ENCODE data around the gene GRK6.

GRK6 gene

GRCh38 chr5:177431317-177432142 lies 5.1 kb downstream of the GRK6 start:
- Histone ChIP-seq H3K27me3 (replicated peaks; ENCODE audit: control insufficient read depth, insufficient read depth, low read length, poor library complexity, severe bottlenecking) (no peaks in the 10 kb centered on the region), H3K4me1 (ENCODE audit: control insufficient read depth, insufficient read depth, low read length, poor library complexity, severe bottlenecking) (peaks cover 96% of the 10 kb centered on the region), H3K9me3 (ENCODE audit: control insufficient read depth, low read length) (no peaks in the 10 kb centered on the region), H3K27ac (ENCODE audit: insufficient read depth, low read length, poor library complexity, severe bottlenecking) (peak overlapping the region; percentile 78), H3K4me3 (ENCODE audit: insufficient read depth, low read depth, low read length, poor library complexity, severe bottlenecking) (peak overlapping the region; percentile 37), H3K36me3 (ENCODE audit: control insufficient read depth, insufficient read depth, low read length) (peaks cover 47% of the 10 kb centered on the region)
- DNase-seq = peak; percentile 68 to 74 (median 72)

- no peaks in the 10 kb centered on the region for H3K9me3 ChIP-seq (ENCODE audit: control insufficient read depth, low read length)
- H3K27ac ChIP-seq (ENCODE audit: insufficient read depth, low read length, poor library complexity, severe bottlenecking) = peak overlapping the region; percentile 78
- peaks cover 55% of the 10 kb centered on the region for H3K36me3 ChIP-seq (ENCODE audit: control insufficient read depth, insufficient read depth, low read length)
- H3K4me1 ChIP-seq (ENCODE audit: control insufficient read depth, insufficient read depth, low read length, poor library complexity, severe bottlenecking) = peaks cover 97% of the 10 kb centered on the region
- no peaks in the 10 kb centered on the region for H3K27me3 ChIP-seq (replicated peaks; ENCODE audit: control insufficient read depth, insufficient read depth, low read length, poor library complexity, severe bottlenecking)
- DNase-seq = no peak
- peak overlapping the region; percentile 37 for H3K4me3 ChIP-seq (ENCODE audit: insufficient read depth, low read depth, low read length, poor library complexity, severe bottlenecking)
Observed at GRCh38 chr5:177432143-177432838, 5.8 kb downstream of the GRK6 start.

- Histone ChIP-seq H3K9me3 (ENCODE audit: control insufficient read depth, low read length) (no peaks in the 10 kb centered on the region), H3K27ac (ENCODE audit: insufficient read depth, low read length, poor library complexity, severe bottlenecking) (peak overlapping the region; percentile 78), H3K4me1 (ENCODE audit: control insufficient read depth, insufficient read depth, low read length, poor library complexity, severe bottlenecking) (peaks cover 92% of the 10 kb centered on the region), H3K4me3 (ENCODE audit: insufficient read depth, low read depth, low read length, poor library complexity, severe bottlenecking) (peak overlapping the region; percentile 37), H3K27me3 (replicated peaks; ENCODE audit: control insufficient read depth, insufficient read depth, low read length, poor library complexity, severe bottlenecking) (no peaks in the 10 kb centered on the region), H3K36me3 (ENCODE audit: control insufficient read depth, insufficient read depth, low read length) (peaks cover 61% of the 10 kb centered on the region)
- no peak for DNase-seq
Observed at GRCh38 chr5:177432839-177433657, 6.6 kb downstream of the GRK6 start.

GRCh38 chr5:177433658-177434217 lies 7.3 kb downstream of the GRK6 start:
- H3K4me3 ChIP-seq (ENCODE audit: insufficient read depth, low read depth, low read length, poor library complexity, severe bottlenecking) = peak overlapping the region; percentile 3
- DNase-seq = no peak
- H3K36me3 ChIP-seq (ENCODE audit: control insufficient read depth, insufficient read depth, low read length) = peaks cover 68% of the 10 kb centered on the region
- peak overlapping the region; percentile 78 for H3K27ac ChIP-seq (ENCODE audit: insufficient read depth, low read length, poor library complexity, severe bottlenecking)
- no peaks in the 10 kb centered on the region for H3K27me3 ChIP-seq (replicated peaks; ENCODE audit: control insufficient read depth, insufficient read depth, low read length, poor library complexity, severe bottlenecking)
- peaks cover 92% of the 10 kb centered on the region for H3K4me1 ChIP-seq (ENCODE audit: control insufficient read depth, insufficient read depth, low read length, poor library complexity, severe bottlenecking)
- no peaks in the 10 kb centered on the region for H3K9me3 ChIP-seq (ENCODE audit: control insufficient read depth, low read length)

GRCh38 chr5:177434437-177434836 lies 8.0 kb downstream of the GRK6 start:
- Histone ChIP-seq H3K36me3 (ENCODE audit: control insufficient read depth, insufficient read depth, low read length) (peaks cover 70% of the 10 kb centered on the region), H3K9me3 (ENCODE audit: control insufficient read depth, low read length) (no peaks in the 10 kb centered on the region), H3K4me1 (ENCODE audit: control insufficient read depth, insufficient read depth, low read length, poor library complexity, severe bottlenecking) (peaks cover 90% of the 10 kb centered on the region), H3K4me3 (ENCODE audit: insufficient read depth, low read depth, low read length, poor library complexity, severe bottlenecking) (peak overlapping the region; percentile 3), H3K27me3 (replicated peaks; ENCODE audit: control insufficient read depth, insufficient read depth, low read length, poor library complexity, severe bottlenecking) (no peaks in the 10 kb centered on the region), H3K27ac (ENCODE audit: insufficient read depth, low read length, poor library complexity, severe bottlenecking) (peak overlapping the region; percentile 78)
- peak in 1 of 3 donors; percentile 49 for DNase-seq

GRCh38 chr5:177434942-177435738 lies 8.7 kb downstream of the GRK6 start:
- peaks cover 72% of the 10 kb centered on the region for H3K36me3 ChIP-seq (ENCODE audit: control insufficient read depth, insufficient read depth, low read length)
- no peak for DNase-seq
- H3K27me3 ChIP-seq (replicated peaks; ENCODE audit: control insufficient read depth, insufficient read depth, low read length, poor library complexity, severe bottlenecking) = no peaks in the 10 kb centered on the region
- peak overlapping the region; percentile 78 for H3K27ac ChIP-seq (ENCODE audit: insufficient read depth, low read length, poor library complexity, severe bottlenecking)
- H3K9me3 ChIP-seq (ENCODE audit: control insufficient read depth, low read length) = no peaks in the 10 kb centered on the region
- peaks cover 90% of the 10 kb centered on the region for H3K4me1 ChIP-seq (ENCODE audit: control insufficient read depth, insufficient read depth, low read length, poor library complexity, severe bottlenecking)
- no peak overlapping the region for H3K4me3 ChIP-seq (ENCODE audit: insufficient read depth, low read depth, low read length, poor library complexity, severe bottlenecking)

- DNase-seq = no peak
- peaks cover 89% of the 10 kb centered on the region for H3K4me1 ChIP-seq (ENCODE audit: control insufficient read depth, insufficient read depth, low read length, poor library complexity, severe bottlenecking)
- H3K4me3 ChIP-seq (ENCODE audit: insufficient read depth, low read depth, low read length, poor library complexity, severe bottlenecking) = no peak overlapping the region
- peaks cover 78% of the 10 kb centered on the region for H3K36me3 ChIP-seq (ENCODE audit: control insufficient read depth, insufficient read depth, low read length)
- H3K9me3 ChIP-seq (ENCODE audit: control insufficient read depth, low read length) = no peaks in the 10 kb centered on the region
- peak overlapping the region; percentile 46 for H3K27ac ChIP-seq (ENCODE audit: insufficient read depth, low read length, poor library complexity, severe bottlenecking)
- H3K27me3 ChIP-seq (replicated peaks; ENCODE audit: control insufficient read depth, insufficient read depth, low read length, poor library complexity, severe bottlenecking) = no peaks in the 10 kb centered on the region
Observed at GRCh38 chr5:177435847-177436536, 9.5 kb downstream of the GRK6 start.

GRCh38 chr5:177437623-177438022 lies 11.1 kb downstream of the GRK6 start:
- peaks cover 80% of the 10 kb centered on the region for H3K4me1 ChIP-seq (ENCODE audit: control insufficient read depth, insufficient read depth, low read length, poor library complexity, severe bottlenecking)
- peaks cover 88% of the 10 kb centered on the region for H3K36me3 ChIP-seq (ENCODE audit: control insufficient read depth, insufficient read depth, low read length)
- H3K9me3 ChIP-seq (ENCODE audit: control insufficient read depth, low read length) = no peaks in the 10 kb centered on the region
- DNase-seq = no peak
- no peak overlapping the region for H3K4me3 ChIP-seq (ENCODE audit: insufficient read depth, low read depth, low read length, poor library complexity, severe bottlenecking)
- H3K27me3 ChIP-seq (replicated peaks; ENCODE audit: control insufficient read depth, insufficient read depth, low read length, poor library complexity, severe bottlenecking) = no peaks in the 10 kb centered on the region
- H3K27ac ChIP-seq (ENCODE audit: insufficient read depth, low read length, poor library complexity, severe bottlenecking) = peak overlapping the region; percentile 46

Data from effector memory CD4-positive, alpha-beta T cell (primary cell).